ENCODE data around the gene AFF1. TPM values are rescaled to one million over a fixed set of nuclear protein-coding genes. Genes with fewer than 3 reads are reported as not detected.

The AFF1 gene, protein sequence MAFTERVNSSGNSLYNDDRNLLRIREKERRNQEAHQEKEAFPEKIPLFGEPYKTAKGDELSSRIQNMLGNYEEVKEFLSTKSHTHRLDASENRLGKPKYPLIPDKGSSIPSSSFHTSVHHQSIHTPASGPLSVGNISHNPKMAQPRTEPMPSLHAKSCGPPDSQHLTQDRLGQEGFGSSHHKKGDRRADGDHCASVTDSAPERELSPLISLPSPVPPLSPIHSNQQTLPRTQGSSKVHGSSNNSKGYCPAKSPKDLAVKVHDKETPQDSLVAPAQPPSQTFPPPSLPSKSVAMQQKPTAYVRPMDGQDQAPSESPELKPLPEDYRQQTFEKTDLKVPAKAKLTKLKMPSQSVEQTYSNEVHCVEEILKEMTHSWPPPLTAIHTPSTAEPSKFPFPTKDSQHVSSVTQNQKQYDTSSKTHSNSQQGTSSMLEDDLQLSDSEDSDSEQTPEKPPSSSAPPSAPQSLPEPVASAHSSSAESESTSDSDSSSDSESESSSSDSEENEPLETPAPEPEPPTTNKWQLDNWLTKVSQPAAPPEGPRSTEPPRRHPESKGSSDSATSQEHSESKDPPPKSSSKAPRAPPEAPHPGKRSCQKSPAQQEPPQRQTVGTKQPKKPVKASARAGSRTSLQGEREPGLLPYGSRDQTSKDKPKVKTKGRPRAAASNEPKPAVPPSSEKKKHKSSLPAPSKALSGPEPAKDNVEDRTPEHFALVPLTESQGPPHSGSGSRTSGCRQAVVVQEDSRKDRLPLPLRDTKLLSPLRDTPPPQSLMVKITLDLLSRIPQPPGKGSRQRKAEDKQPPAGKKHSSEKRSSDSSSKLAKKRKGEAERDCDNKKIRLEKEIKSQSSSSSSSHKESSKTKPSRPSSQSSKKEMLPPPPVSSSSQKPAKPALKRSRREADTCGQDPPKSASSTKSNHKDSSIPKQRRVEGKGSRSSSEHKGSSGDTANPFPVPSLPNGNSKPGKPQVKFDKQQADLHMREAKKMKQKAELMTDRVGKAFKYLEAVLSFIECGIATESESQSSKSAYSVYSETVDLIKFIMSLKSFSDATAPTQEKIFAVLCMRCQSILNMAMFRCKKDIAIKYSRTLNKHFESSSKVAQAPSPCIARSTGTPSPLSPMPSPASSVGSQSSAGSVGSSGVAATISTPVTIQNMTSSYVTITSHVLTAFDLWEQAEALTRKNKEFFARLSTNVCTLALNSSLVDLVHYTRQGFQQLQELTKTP
- total RNA-seq = 10 to 100 TPM; 50.8 to 55.8 TPM
- 10 to 100 TPM in 2 of 3 donors, 1 to 10 TPM in 1; 9.0 to 13.7 (median 12.9) TPM for polyA plus RNA-seq
- total RNA-seq = 36.9 to 108 (median 94.1) reads per million in 6 experiments

DNA sequence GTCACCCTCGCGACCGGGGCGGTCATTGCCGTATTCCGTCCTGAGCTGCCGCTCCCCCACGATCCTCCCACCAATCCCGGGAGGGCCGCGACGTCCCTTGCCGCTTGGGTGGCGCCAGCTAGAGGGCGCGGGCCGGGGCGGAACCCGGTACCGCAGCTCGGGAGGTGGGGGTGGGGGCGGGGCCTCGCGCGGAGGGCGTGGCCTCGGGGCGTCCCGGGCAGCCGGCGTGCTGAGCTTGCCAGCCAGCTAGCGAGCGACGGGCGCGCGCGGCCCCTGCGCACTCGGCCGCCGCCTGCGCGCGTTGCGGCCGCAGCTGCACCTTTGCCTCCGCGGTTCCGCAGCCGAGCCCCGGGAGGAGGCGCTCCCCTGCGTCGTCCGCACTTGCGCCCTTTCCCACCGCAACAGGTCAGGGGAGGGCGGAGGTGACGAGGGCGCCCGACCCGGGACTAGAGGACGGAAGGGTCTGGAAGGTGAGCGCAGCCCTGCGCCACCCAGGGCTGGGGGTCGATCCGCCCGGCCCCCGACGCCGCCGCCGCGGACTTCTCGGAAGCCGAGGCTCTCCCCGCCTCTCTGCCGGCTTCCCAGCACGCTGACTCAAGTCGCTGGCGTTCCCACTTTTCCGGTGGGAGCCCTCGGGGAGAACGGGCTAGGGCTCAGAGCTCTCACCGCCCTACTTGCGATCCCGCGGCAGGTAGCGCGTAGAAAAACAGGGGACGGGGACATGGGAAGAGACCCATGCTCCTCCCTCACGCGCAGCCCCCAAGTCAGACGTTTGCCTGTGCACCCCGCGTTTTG is at the start of gene AFF1:
TSS of gene AFF1 (plus strand) at position 241 of the 795 bp plus-strand sequence. CDS start 13,523 bp downstream, outside the sequence.
- POLR2A ChIA-PET = interaction anchor here (0.5 to 6.7 kb wide), 20 partner anchors 12 to 1351 kb away, joined by 3 to 162 read pairs (median 4); partner anchors contain the start of genes HSD17B11, KLHL8 and PPM1K
- Mint-ChIP-seq H3K9me3 (no peaks in the 10 kb centered on the region), H3K4me1 (peaks cover 32 to 51% (median 50%) of the 10 kb centered on the region in 4 donors), H3K4me3 (peak within 1 kb of the TSS; percentile 85 to 97 (median 96)), H3K27me3 (no peaks in the 10 kb centered on the region), H3K27ac (peak within 1 kb of the TSS; percentile 93 to 98 (median 96)), H3K36me3 (peaks cover 0 to 9% (median 6%) of the 10 kb centered on the region in 3 donors)
- peak; percentile 74 to 77 for ATAC-seq
- DNase-seq = peak; percentile 83 to 92 (median 85)

DNA sequence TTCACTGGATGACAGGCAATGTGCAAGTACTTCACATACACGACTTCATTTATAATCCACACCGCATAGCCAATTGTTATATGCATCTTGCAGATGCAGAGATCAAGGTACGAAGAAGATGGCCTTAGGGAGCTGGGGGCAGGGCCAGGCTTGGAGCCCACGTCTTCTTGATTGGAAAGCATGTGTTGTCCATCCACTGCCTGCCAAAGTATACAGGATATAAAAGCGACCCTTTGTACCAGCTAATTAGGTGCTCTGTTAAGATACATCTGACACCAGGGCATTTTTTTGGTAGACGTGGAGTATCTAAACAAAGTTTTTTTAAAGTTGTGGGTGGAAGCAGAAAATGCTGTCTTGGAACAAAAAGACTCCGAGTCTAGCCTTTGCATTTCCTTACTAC is 44.0 kb upstream of the AFF1 start:
- Mint-ChIP-seq H3K36me3 (peaks cover 5 to 12% (median 8%) of the 10 kb centered on the region in 3 donors), H3K27ac (no peak overlapping the region), H3K4me3 (peak overlapping the region in 5 of 10 donors; percentile 8 to 77 (median 63)), H3K9me3 (peaks cover 0 to 2% (median 0%) of the 10 kb centered on the region in 9 donors), H3K27me3 (peaks cover 8 to 41% (median 18%) of the 10 kb centered on the region in 5 donors), H3K4me1 (peaks cover 0 to 11% (median 5%) of the 10 kb centered on the region in 4 donors)
- POLR2A ChIA-PET = no interaction called here
- no peak for ATAC-seq
- DNase-seq = no peak

DNA sequence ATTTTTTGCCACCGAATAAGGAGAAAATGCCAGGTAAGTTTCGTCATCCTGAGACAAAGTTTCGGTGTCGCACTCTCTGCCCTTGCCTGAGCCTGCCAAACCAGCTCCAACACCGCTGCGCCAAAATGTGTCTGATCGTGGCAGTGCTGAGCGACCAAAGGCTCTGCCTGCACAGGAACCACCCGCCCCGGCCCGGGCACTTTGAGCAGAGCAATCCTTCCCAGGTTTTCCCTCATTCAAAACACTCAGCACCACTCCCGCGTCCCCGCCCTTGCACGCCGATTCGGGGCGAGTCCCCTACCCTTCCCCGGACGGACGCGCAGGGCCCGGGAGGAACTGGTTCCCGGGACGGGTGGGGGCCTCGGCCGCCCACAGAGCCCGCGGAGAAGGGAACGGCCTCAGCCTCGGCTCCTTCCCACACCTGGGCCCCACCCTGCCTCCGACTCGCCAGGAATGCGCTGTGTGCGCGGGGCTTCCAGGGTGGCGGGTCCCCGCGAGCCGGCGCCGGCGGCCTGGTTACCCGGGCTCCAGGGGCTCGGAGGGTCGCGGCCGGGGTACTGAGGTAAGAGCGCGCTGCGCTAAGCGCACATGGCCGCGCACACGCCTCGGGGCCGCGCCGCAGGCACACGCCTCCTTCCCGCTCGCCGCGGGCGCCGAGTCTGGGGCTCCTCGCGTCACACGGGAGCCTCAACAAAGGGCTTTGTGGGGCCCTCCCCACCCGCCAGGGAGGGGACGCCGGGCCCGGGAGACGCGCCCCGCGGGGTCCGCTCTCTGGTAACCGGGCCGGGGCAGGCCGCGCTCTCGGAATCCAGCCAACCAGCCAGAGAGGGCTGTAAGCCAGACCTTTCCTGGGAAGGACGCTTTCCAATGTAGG is 42.8 kb upstream of the AFF1 start, which contains the start of gene C4orf36:
TSS of gene C4orf36 (minus strand) at position 661 of the 874 bp plus-strand sequence. CDS start 902 bp downstream, outside the sequence.
- H3K9me3 Mint-ChIP-seq = peaks cover 0 to under 1% (median 0%) of the 10 kb centered on the region in 9 donors
- peak in 5 of 10 donors; percentile 5 to 32 (median 24) for DNase-seq
- peaks cover 2 to 12% (median 6%) of the 10 kb centered on the region in 3 donors for H3K36me3 Mint-ChIP-seq
- ATAC-seq = peak; percentile 69 to 73
- peaks cover 8 to 41% (median 18%) of the 10 kb centered on the region in 5 donors for H3K27me3 Mint-ChIP-seq
- H3K4me3 Mint-ChIP-seq = peak within 1 kb of the TSS; percentile 63 to 86 (median 82)
- no peak within 1 kb of the TSS for H3K27ac Mint-ChIP-seq
- peaks cover 0 to 11% (median 5%) of the 10 kb centered on the region in 4 donors for H3K4me1 Mint-ChIP-seq
- POLR2A ChIA-PET = no interaction called here

DNA sequence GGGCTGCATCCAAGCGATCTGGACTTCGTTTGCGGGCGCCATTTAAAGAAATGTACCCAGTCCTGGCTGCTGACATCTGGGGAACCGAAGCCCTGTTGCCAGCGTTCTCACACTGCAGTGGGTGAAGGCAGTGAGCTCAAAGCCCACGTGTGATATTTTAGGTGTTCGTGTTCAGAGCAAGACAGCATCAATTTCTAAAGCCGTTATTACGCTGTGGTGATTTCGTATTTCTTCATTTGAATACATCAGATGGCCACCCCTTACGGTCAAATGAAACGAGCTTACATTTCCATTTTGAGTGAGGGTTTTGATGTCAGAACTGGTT is 42.2 kb upstream of the AFF1 start:
- H3K4me1 Mint-ChIP-seq = peaks cover 0 to 11% (median 5%) of the 10 kb centered on the region in 4 donors
- peak overlapping the region; percentile 63 to 86 (median 82) for H3K4me3 Mint-ChIP-seq
- no peak overlapping the region for H3K27ac Mint-ChIP-seq
- peaks cover 8 to 41% (median 18%) of the 10 kb centered on the region in 5 donors for H3K27me3 Mint-ChIP-seq
- peak; percentile 33 to 43 for ATAC-seq
- no peaks in the 10 kb centered on the region for H3K9me3 Mint-ChIP-seq
- H3K36me3 Mint-ChIP-seq = peaks cover 2 to 9% (median 3%) of the 10 kb centered on the region in 3 donors
- DNase-seq = no peak
- POLR2A ChIA-PET = no interaction called here

DNA sequence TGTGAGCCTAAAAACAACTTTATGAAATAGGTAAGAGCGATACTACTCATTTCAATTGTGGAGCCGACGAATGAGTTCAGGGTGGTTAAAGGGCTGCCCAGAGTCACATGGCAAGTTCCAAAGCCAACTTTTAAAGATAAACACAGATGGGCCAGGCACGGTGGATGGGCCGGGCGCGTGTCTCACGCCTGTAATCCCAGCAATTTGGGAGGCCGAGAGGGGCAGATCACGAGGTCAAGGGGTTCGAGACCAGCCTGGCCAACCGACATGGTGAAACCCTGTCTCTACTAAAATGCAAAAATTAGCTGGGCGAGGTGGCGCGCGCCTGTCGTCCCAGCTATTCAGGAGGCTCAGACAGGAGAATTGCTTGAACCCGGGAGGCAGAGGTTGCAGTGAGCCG is 41.7 kb upstream of the AFF1 start:
- no peaks in the 10 kb centered on the region for H3K9me3 Mint-ChIP-seq
- POLR2A ChIA-PET = no interaction called here
- H3K4me3 Mint-ChIP-seq = peak overlapping the region in 8 of 10 donors; percentile 63 to 85 (median 82)
- H3K27me3 Mint-ChIP-seq = peaks cover 8 to 41% (median 18%) of the 10 kb centered on the region in 5 donors
- no peak overlapping the region for H3K27ac Mint-ChIP-seq
- DNase-seq (no peak), ATAC-seq (no peak)
- peaks cover 0 to 5% (median 0%) of the 10 kb centered on the region in 3 donors for H3K36me3 Mint-ChIP-seq
- H3K4me1 Mint-ChIP-seq = peaks cover 0 to 11% (median 5%) of the 10 kb centered on the region in 4 donors

DNA sequence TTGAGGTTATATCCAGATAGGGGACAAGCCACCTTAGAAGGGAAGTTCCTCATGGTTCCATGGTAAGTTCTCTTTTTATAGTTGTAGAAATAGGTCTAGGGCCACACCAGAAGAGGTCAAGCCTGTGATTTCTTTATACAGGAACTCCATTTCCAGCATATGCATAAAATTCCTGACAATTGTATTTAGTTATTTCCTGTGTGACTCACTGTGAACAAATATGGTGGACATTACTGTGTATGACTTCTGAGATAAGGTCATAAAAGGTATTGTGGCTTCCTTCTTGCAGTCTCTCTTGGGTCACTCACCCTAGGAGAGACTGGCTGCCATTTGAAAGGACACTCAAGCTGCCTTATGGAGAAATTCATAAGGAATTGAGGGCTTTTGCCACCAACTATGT is 40.4 kb upstream of the AFF1 start:
- Mint-ChIP-seq H3K4me3 (no peak overlapping the region), H3K9me3 (no peaks in the 10 kb centered on the region), H3K4me1 (peaks cover 0 to 11% (median 5%) of the 10 kb centered on the region in 4 donors), H3K27ac (no peak overlapping the region), H3K27me3 (peaks cover 8 to 33% (median 18%) of the 10 kb centered on the region in 5 donors), H3K36me3 (peaks cover 0 to 5% (median 0%) of the 10 kb centered on the region in 3 donors)
- POLR2A ChIA-PET = no interaction called here
- DNase-seq = no peak
- ATAC-seq = no peak

DNA sequence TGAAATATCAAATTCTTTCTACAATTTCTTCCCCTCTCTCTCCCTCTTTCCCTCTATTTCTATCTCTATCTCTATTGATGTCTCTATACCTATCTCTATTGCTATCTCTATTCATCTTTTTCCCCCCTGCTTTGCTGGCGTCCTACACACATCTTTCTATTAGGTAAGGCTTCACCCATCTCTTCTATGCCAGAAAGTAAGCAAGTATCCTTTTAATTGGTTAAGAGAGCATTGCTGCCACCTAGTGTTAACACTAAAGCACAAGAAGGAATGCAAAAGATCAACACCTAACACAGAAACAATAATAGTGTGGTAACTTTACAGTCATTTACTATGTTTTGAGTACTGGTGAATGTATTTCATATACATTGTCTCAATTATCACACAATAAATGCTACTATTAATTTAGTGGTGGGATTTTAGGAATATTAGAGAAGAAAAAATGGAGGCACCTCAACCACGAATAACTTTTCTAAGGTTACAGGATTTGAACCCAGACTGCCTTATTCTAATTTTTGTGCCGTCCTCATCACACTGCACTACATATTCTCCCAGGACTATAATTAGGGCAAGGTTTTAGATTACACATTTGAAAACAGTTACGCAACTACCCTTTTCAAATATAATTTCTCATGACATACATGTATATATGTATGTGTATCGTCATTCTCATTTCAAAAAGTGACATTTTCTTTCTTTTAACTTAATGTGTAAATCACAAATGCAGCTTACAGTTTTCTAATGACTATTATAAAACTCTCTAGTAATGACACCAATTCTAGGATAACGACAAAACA is 38.9 kb upstream of the AFF1 start:
- peak; percentile 47 to 52 for ATAC-seq
- Mint-ChIP-seq H3K36me3 (peaks cover 0 to 5% (median 0%) of the 10 kb centered on the region in 3 donors), H3K4me3 (no peak overlapping the region), H3K27me3 (peaks cover 6 to 22% (median 14%) of the 10 kb centered on the region in 5 donors), H3K9me3 (no peaks in the 10 kb centered on the region), H3K4me1 (peaks cover 0 to 11% (median 5%) of the 10 kb centered on the region in 4 donors), H3K27ac (no peak overlapping the region)
- POLR2A ChIA-PET = no interaction called here
- peak in 4 of 10 donors; percentile 8 to 53 (median 40) for DNase-seq

DNA sequence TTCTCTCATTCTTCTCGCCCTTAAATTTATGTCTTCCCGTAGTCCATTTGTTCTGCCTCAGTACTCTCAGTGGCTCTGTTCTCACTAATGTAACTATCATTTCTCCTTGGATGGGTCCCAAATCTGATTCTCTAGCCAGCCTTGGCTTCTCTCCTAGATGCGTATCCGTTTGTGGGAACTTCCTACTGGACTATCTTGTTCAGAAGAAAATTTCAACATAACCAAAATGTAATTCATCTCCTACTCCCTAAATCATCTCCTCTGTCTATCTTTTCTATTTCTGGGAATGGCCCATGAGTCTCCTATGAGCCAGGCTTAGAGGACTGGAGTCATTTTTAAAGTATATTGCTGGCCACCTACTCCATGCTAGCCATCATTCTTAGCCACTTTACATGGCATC is 38.2 kb upstream of the AFF1 start:
- Mint-ChIP-seq H3K27me3 (peaks cover 3 to 15% (median 8%) of the 10 kb centered on the region in 5 donors), H3K9me3 (no peaks in the 10 kb centered on the region), H3K36me3 (peaks cover 0 to 5% (median 0%) of the 10 kb centered on the region in 3 donors), H3K27ac (no peak overlapping the region), H3K4me1 (peaks cover 0 to 8% (median 5%) of the 10 kb centered on the region in 4 donors), H3K4me3 (no peak overlapping the region)
- ATAC-seq = no peak
- POLR2A ChIA-PET = no interaction called here
- DNase-seq = no peak

DNA sequence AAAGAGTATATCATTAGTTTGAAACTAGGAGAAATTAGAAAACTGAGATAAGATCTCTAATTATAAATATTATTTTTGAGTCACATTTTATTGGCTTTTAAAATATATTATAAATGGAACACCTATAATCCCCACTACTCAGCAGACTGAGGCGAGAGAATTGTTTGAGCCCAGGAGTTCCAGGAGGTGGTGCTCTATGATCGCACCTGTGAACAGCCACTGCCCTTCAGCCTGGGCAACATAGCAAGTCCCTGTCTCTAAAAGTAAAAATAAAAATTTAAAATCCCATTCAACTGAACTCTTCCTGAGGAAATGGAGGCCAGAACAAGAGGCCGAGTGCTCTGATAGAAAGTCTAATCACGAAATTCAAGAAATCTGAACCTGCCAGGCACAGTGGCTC is 36.2 kb upstream of the AFF1 start:
- DNase-seq (no peak), ATAC-seq (no peak)
- no peaks in the 10 kb centered on the region for H3K4me1 Mint-ChIP-seq
- H3K4me3 Mint-ChIP-seq = no peak overlapping the region
- POLR2A ChIA-PET = no interaction called here
- peaks cover 0 to 9% (median 6%) of the 10 kb centered on the region in 3 donors for H3K36me3 Mint-ChIP-seq
- H3K27ac Mint-ChIP-seq = no peak overlapping the region
- H3K27me3 Mint-ChIP-seq = peaks cover 3 to 7% (median 5%) of the 10 kb centered on the region in 5 donors
- H3K9me3 Mint-ChIP-seq = no peaks in the 10 kb centered on the region

DNA sequence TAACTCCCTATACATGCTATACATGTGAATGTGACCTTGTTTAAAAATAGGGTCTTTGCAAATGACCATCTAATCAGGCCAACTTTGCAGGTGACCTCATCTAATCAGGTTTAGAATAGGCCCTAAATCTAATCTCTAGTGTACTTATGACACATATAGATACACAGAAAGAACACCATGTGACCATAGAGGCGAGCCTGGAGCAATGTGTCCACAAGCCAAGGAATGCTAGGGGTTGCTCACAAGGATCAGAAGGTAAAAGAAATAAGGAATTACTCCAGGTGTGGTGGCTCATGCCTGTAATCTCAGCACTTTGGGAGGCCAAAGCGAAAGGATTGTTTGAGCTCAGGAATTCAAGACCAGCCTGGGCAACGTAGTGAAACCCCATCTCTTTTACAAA is 32.9 kb upstream of the AFF1 start:
- Mint-ChIP-seq H3K9me3 (no peaks in the 10 kb centered on the region), H3K4me1 (peaks cover 0 to 2% (median 1%) of the 10 kb centered on the region in 4 donors), H3K4me3 (no peak overlapping the region), H3K27ac (no peak overlapping the region), H3K36me3 (peaks cover 0 to 9% (median 6%) of the 10 kb centered on the region in 3 donors), H3K27me3 (peaks cover 5 to 11% (median 6%) of the 10 kb centered on the region in 5 donors)
- POLR2A ChIA-PET = no interaction called here
- DNase-seq (no peak), ATAC-seq (no peak)

Measured in naive thymus-derived CD8-positive, alpha-beta T cell (primary cell).